Activated effector memory CD4-positive, alpha-beta T cell treated with Interleukin-2 at 50 U/mL for 16 hours (primary cell): Measurements from ENCODE around the gene B3GALT4.
"Not testable (repeated sequence)": the region's sequence is repeated elsewhere in the genome, so short reads cannot be mapped to it uniquely, and the experiment has no call there.

Source experiments
- DNase-seq: peaks from one replicate; pipeline ENCODE4 v3.0.0-alpha.2; 2020

The B3GALT4 gene, protein sequence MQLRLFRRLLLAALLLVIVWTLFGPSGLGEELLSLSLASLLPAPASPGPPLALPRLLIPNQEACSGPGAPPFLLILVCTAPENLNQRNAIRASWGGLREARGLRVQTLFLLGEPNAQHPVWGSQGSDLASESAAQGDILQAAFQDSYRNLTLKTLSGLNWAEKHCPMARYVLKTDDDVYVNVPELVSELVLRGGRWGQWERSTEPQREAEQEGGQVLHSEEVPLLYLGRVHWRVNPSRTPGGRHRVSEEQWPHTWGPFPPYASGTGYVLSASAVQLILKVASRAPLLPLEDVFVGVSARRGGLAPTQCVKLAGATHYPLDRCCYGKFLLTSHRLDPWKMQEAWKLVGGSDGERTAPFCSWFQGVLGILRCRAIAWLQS

DNA sequence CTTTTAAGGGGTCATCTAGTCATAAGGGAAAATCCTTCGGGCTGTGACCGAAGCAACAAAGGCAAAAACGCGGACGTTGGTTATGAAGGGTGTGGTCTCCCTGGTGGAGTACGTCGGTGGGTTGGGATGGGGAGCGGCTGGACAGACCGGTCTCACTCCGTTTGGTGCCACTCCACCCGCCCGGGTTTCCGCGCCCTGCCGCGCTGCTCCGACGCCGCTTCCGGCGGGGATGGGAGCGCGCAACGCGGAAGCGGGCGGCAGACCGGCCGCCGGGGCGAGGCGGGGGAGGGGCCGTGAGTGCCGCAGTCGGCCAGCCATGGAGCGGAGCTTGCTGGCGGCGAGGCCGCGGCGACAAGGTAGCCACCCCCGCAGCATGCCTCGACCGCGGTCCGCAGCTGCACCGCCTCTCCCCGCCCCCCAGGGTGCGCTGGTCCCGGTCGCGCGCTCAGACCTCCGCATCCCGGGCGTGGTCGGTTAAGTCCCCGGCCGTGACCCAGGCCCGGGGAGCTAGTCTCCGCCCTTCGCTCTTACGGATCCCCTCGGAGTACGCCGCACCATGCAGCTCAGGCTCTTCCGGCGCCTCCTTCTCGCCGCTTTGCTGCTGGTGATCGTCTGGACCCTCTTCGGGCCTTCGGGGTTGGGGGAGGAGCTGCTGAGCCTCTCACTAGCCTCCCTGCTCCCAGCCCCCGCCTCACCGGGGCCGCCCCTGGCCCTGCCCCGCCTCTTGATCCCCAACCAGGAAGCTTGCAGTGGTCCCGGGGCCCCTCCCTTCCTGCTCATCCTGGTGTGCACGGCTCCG is at the start of gene B3GALT4:
B3GALT4 (plus strand) TSS at position 260 of the 799 bp plus-strand sequence; CDS start at position 557, 297 bp downstream.
- DNase-seq: peak; percentile 66

DNA sequence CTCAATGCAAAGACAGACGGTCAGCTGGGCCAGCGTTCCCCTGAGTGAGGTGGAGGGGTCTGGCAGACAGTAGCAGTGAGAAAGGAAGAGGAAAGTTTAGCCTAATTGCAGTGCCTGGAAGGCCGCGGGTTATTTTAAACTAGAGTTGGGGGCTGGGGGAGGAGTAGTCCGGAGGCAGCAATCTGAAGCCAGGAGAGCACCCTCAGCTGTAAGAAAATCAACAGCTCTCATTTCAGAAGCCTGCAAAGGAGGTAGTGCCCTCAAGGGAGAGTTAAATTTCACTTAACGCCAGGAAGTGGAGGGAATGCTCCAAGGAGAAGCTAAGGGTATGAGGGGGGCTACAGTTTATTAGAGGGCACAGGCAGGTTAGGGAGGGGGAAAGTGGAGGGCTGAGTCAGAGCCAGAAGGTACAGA is 41.7 kb upstream of the B3GALT4 start:
- DNase-seq: no peak

DNA sequence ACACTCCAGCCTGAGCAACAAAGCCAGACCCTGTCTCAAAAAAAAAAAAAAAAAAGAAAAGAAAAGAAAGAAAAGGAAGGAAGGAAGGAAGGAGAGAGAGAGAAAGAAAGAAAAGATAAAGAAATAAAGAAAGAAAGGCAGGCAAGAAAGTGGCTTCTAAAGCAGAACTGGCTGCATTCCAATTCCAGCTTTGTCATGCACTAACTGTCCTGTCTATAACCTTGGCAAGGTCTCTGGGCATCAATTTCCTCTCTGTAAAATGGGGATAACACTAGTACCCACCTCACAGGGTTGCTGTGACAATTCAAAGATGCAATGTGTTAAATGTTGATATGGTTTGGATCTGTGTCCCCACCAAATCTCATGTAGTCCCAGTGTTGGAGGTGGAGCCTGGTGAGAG is 40.6 kb upstream of the B3GALT4 start:
- DNase-seq: no peak

DNA sequence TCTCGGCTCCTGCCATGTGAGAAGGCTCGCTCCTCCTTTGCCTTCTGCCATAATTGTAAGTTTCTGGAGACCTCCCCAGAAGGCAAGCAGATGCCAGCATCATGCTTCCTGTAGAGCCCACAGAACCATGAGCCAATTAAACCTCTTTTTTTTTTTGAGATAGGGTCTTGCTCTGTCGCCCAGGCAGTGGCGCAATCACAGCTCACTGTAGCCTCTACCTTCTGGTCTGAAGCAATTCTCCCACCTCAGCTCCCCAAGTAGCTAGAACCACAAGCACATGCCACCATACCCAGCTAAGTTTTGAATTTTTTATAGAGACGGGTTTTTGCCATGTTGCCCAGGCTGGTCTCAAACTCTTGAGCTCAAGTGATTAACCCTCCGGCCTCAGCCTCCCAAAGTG is 40.1 kb upstream of the B3GALT4 start:
- no peak for DNase-seq

DNA sequence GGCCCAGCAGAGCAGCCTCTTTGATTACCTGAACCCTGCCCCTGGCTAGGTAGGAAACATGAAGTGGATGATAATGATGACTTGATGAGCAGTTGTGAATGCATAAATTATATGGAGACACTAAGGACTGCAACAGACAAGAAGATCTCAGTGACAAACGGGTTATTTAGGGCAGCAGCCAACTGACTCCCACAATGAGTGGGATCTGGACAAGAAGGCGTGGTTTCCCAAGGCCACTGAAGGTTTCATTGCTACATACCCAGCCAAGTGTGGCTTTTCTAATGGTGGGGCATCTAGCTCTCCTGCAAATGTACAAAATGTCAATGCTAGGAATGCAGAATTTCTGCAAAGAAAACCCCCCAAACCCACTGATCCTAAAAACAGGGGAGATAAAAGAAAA is 39.2 kb upstream of the B3GALT4 start:
- DNase-seq: no peak

DNA sequence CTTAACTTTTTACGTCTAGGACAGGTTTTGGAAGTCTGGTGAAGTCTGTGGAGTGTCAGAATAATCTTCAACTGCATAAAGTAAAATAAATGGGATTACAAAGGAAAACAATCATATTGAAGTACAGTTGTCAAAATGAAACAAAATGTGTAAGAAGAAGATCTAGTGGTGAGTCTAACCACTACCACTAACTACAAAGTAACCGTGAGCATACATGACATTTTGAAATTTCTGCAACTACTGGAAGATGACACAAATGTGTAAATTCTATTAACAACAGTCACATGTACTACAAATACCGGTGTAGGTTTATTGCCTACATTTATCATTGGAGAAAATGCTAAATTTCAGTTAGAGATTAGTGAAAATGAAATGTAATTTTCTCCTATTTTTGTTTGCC is 35.0 kb upstream of the B3GALT4 start:
- no peak for DNase-seq

DNA sequence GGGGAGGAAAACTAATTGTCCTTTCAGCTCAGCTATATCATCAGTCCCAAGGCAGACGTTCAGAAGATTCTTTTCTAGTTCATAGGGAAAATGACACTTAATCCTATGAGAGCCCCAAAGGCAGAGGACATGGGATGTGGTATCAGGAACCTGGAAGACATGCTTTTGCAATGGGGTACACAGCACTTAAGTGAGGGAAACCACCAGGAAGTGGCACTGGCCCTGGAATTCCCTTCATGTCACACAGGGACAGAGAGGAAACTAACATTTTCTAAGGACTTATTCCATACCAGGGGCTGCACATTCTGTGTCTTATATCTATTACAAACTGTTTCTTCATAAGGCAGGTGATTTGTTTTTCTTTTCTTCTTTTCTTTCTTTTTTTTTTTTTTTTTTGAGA is 33.4 kb upstream of the B3GALT4 start:
- no peak for DNase-seq

DNA sequence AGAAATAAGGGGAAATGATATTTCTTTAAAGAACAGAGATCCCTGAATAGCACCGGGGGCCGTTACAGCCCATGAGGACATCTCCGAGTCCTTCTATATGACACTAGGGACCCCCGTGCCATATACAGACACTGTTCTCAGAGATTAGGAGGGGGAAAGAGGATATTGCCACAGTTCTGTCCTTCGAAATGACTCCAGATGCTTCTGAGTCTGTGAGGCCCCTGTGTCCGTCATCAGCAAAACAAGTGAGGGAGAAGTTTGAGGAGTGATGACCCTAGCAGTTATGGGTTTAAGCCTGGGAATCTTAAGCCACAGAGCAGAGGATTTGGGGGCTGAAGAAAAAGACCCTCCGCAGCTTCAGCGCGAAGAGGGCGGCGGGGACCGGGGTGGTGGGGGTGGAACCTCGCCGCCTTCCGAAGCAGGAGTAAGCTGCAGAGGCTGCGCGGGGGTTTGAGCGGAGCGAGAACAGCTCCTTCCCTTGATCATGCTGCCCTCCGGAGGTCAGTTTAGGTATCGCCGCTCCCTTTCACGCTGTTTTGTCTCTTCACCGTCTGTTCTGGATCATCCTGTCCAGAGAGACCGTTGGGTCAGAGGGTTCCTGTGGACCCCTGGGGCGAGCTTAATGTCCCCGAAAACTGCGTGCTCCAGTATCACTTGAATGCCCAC is 28.8 kb upstream of the B3GALT4 start:
- DNase-seq: peak; percentile 85

DNA sequence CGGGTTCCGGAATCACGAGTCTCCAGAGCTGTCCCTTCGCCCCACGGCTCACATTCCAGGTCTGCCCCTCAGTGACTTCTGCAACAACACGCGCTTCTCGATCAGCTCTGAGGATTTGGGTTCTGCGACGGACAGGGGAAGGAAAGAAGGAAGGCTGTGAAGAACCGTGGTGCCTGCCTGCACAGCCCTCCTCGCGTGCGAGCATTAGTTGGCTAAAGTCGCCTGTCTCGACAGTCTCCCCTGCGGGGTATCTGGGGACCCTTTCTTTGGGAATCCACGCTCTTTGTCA is 28.3 kb upstream of the B3GALT4 start:
- no peak for DNase-seq

DNA sequence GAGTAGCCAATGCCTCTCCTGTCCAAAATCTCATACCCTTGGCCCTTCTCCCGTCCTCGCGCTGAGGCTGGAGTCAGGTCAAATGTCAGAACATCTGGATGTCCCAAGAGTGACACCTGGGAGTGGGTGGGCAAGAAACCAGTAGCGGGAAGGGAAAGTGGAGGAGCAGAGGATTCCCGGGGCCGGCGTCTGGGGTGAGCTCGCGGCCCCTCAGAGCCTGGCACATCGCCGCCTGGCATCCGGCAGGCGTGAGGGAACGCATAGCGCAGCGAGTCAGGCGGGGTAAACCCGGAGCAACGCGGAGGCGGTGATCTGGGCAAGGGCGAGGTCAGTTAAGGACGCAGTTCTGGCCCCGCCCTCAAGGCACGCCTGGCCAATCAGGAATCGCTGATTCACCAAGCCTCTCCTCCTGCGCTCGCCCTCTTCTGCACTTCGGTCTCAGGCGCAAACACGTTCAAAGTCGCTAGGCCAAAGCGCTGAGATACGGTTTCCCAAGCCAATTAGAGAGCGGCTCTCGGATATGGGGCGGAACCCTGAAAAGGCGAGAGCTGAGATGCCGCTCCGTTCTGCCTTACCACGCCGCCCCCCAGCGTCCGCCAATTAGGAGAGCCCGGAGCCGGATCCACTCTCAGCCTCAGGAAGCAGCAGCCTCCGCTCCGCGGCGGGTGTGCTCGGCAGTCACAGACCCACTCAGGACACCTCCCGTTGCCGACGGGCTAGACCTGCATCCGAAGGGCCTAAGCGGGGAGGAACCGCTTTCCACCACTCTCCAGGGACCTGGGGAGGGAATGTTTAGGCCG is 27.8 kb upstream of the B3GALT4 start:
- DNase-seq: peak; percentile 94

DNA sequence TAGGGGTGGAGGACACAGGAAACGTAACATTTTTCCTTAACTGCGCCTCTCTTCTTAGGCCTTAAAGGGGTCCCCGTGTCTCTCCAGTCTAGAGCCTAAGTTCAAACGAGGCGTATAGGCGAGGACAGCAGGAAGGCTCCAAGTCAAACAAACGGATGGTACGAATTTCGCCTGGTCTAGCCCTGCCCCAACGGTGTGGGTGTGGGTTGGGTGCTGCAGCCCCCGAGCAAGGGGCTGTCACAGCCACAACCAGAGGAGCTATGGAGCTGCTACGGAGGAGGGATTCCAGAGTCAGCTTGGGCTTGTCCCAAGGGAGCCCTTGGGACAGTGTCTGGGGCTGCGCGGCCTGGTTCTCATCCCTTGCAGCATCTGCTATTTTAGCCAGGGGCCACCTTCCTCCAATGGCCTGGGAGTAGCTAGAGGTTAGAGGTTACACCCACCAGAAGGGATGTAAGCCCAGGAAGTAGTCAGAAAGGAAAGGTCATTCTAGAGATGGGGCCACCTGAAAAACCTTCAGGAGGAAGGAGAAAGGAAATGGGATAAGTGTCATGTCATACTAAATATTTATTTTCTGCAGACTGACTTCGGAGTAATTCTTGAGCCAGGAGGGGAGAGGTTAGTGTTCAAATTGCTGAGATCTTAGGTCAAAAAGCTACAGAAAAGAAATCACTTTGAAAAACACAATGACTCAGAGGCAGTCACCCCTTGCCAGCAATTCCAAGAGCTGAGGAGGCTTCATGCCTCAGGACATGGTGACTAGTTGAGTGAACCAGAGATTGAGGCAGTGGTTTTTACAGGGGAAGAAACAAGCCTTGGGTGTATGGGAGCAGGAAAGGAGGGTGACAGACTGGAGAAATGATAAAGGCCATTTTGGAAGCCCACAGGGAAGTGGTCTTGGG is 26.9 kb upstream of the B3GALT4 start:
- DNase-seq: no peak

DNA sequence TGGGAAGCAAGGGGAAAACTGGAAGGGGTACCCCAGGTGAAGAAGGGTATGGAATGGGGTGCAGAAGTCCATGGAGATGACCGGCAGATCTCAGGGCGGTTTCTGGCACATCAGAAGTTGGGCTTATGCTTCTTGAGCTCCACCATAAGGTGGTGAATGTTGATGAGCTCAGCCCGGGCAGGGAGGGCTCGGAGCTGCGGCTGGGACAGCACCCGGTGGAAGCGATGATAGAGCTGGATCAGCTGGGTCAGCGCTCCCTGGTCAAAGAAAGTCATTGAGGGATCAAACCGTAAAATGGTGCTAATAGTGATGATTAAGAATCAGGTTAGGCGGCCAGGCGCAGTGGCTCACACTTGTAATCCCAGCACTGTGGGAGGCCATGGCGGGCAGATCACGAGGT is 26.2 kb upstream of the B3GALT4 start:
- DNase-seq: no peak

DNA sequence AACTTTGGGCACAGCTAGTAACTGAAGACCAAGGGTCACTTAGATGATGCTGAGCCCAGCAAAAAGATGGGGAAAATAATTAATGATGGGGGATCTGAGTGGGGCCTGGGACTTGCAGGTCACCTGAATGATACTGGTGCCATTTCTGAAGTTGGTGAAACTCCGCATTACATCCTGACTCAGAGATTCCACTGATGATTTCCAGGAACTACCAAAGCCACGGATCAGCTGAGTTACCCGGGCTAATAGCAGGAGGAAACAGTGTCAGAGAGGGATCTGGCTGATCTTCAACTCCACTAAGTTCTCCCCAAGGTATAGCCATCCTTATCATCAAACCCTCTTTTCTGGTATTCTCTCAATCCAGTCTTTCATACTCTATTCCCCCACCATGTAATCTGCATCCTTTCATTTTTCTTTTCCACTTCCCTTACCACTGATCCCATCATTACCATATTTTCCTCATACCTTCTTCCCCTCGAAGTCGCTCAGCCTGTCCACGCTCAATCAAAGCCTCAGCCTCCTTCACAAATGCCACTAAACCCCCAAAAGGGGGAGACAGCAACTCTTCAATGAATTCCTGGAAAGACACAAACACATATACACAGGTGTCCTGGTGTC is 25.4 kb upstream of the B3GALT4 start:
- no peak for DNase-seq

DNA sequence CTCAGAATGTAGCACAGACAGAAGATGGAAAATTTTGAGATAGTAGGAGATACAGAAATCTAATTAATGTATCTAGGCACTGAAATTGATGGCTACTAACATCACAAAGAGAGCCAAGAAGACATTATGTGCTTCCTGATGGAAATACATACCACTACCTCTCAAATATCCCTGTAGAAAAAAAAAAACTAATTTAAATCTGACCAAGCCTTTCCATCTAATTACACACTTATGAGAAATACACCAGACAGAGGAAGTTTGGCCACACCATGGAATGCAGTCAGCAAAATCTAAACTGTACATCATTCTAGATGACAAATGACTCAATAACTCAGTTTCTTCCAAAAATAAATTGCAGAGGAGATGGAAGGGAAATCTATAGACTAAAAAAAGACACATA is 24.2 kb upstream of the B3GALT4 start:
- DNase-seq: no peak

DNA sequence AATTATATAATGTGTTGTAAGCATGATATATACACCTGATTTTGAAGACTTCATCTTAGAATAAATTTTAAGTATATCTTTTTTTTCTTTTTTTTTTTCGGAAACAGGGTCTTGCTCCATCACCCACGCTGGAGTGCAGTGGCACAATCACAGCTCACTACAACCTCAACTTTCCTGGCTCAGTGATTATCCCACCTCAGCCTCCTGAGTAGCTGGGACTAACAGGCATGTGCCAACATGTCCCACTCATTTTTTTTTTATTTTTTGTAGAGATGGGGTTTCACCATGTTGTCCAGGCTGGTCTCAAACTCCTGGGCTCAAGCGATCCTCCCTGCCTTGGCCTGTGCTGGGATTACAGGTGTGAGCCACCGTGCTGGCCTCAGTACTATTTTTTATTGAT is 22.3 kb upstream of the B3GALT4 start:
- no peak for DNase-seq

DNA sequence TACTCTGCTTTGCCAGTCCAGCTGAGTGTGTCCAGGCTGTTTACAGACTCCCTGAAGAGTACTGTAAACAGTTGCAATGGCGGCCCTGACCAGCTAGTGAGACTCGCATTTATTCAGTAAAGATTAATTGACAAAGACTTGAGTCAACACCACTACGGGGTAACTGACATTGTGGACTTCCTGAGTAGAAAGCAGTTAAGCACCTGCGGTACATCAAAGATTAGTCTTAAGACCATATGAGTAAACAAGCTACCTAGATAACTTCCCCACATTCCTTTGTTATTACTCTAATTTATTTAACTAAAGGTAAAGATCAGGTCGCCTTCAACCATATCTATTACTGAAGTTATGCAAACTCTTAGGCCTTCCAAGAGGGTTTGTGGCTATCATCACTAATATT is 17.9 kb upstream of the B3GALT4 start:
- no peak for DNase-seq

DNA sequence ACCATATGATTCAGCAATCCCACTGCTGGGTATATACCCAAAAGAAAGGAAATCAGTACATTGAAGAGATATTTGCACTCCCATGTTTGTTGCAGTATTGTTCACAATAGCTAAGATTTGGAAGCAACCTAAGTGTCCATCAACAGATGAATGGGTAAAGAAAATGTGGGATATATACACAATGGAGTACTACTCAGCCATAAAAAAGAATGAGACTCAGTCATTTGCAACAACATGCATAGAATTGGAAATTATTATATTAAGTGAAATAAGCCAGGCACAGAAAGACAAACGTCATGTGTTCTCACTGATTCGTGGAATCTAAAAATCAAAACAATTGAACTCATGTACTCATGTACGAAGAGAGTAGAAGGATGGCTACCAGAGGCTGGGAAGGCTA is 14.4 kb upstream of the B3GALT4 start:
- not testable (repeated sequence) for DNase-seq

DNA sequence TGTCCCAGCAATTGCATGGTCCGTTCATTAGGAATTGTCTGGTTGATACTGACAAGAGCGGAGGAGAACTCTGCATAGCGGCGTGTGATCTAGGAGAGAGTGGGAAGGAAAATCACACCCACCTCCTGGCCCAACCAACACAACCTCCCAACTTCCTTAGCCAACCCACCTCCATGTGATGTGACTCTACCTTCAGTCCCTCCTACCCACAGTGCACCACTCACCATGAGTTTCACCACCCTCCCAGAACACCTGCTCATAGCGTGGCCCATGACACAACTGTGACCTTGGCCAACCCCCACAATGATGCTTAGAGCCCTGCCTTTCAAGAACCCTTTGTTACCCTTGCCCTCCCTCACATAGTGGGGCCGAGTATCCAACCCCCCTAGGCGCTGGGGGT is 12.9 kb upstream of the B3GALT4 start:
- DNase-seq: no peak

DNA sequence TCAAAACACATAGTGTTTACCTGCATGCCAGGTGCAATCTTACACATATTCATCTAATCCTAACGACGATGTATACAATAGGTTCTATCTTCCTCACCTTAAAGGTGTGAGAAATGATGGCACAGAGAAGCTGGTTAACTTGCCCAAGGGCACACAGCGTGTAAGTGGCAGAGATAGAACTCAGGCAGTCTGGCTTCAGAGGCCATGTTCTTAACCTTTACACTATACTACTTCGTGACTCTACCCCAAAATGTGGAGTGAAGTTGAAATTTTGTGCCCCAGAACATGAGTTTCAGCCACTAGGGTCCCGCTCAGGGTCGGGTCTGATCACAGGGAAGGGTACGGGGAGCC is 5.8 kb upstream of the B3GALT4 start:
- DNase-seq: no peak

DNA sequence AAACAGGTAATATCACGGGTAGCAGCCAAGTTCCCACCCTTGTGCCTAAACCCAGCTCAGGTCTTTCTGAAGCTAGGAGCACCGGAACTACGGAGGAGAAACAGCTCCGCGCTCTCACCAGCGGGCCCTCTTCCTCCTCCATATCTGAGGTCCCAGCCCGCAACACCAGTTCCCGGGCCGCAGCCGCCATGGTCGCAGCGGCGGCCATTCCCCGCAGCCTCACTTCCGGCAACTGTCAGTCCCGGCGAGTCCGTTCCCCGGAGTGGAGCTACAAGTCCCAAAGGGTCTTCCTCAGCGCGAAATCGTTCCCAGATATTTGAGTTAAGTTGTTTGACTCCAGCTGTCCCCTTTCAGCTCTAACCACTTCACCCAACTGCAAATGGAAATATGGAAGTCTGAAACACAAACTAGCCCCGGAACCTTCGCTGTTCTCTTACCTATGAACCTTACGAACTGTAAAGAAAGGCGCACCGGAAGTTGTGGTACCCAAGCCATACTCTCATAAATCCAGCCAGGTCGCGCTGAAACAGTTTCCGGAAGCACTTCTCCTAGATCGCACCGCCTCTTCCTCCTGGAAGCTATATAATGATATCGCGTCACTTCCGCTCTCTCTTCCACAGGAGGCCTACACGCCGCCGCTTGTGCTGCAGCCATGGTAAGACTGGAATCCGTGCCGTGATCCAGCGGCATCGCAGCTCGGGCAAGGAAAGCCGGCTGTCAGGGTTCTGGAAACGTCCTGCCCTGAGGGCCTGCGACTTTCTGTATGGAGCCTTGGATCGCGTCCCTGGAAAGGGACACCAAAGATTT is 5.3 kb upstream of the B3GALT4 start, which contains the start of the genes RPS18 and VPS52:
RPS18 (plus strand) TSS at position 608 of the 807 bp plus-strand sequence; CDS start at position 653, 45 bp downstream.
VPS52 (minus strand) TSS at position 409 of the 807 bp plus-strand sequence; CDS start at position 208, 201 bp downstream.
- peak; percentile 85 for DNase-seq
